Measurements from ENCODE around the gene RNF181.

Gene RNF181

GRCh38 chr2:85646166-85646565, 50.6 kb downstream of the RNF181 start:
- H3K27me3 ChIP-seq (ENCODE audit: control insufficient read depth, insufficient read depth, low read length), result no peaks in the 10 kb centered on the region
- no peak overlapping the region for H3K9ac ChIP-seq (ENCODE audit: low read length)
- H3K4me3 ChIP-seq (ENCODE audit: low read length), result no peak overlapping the region
- no peaks in the 10 kb centered on the region for H3K9me3 ChIP-seq (ENCODE audit: control insufficient read depth, low read length)
- H3K4me1 ChIP-seq (ENCODE audit: control insufficient read depth, insufficient read depth, low read length), result no peaks in the 10 kb centered on the region
- peaks cover 22% of the 10 kb centered on the region for H3K36me3 ChIP-seq (ENCODE audit: control insufficient read depth, insufficient read depth, low read length)

All from mucosa of stomach (tissue), 1 donor.